Hematopoietic multipotent progenitor cell (in vitro differentiated cells): Measurements from ENCODE around the gene HERC5. TPM values are rescaled to one million over a fixed set of nuclear protein-coding genes. Genes with fewer than 3 reads are reported as not detected.

Experiments
- total RNA-seq: library from RNA; depleted of rRNA; stranded (reverse); fragments of >200 nt; gene quantifications from one replicate; pipeline ENCODE4 v1.2.3, GENCODE V29; 2012

The HERC5 gene
- total RNA-seq, 1 donor, result 6.5 TPM

Other genes with a start within 250 kb of the HERC5 start
- gene PPM1K, start 172.6 kb upstream of the HERC5 start, total RNA-seq, result 33.9 TPM
- gene HERC6, start 78.3 kb upstream of the HERC5 start, total RNA-seq, result 21.0 TPM
- 65.7 TPM for gene PYURF, start 66.7 kb downstream of the HERC5 start, total RNA-seq
- gene HERC3, start 135.4 kb downstream of the HERC5 start, total RNA-seq, result 21.3 TPM
- gene NAP1L5, start 240.7 kb downstream of the HERC5 start, total RNA-seq, result 3.5 TPM